ENCODE data around the gene RSPO4. TPM values are rescaled to one million over a fixed set of nuclear protein-coding genes. Genes with fewer than 3 reads are reported as not detected.

RSPO4 gene
- total RNA-seq, 2 donors from 2014 or later = 3.8 to 7.6 TPM

GRCh38 chr20:997486-997885 is 4.6 kb downstream of the RSPO4 start:
- Mint-ChIP-seq H3K36me3 (ENCODE audit: low read depth) (no peaks in the 10 kb centered on the region), H3K27ac (no peak overlapping the region), H3K4me1 (peaks cover under 1% of the 10 kb centered on the region), H3K4me3 (no peak overlapping the region), H3K9me3 (no peaks in the 10 kb centered on the region), H3K27me3 (ENCODE audit: insufficient read depth) (peaks cover 22% of the 10 kb centered on the region)
- H3K4me3 ChIP-seq (ENCODE audit: low read length) = no peak overlapping the region
- no peak overlapping the region for H3K9ac ChIP-seq (ENCODE audit: extremely low read depth, low read length, poor library complexity, severe bottlenecking)
- no peaks in the 10 kb centered on the region for H3K9me3 ChIP-seq (ENCODE audit: control insufficient read depth, low read length)
- no peaks in the 10 kb centered on the region for H3K36me3 ChIP-seq (ENCODE audit: control insufficient read depth, insufficient read depth, low read length)
- H3K4me1 ChIP-seq (ENCODE audit: control insufficient read depth, insufficient read depth, low read length) = no peaks in the 10 kb centered on the region
- no peak overlapping the region for H3K27ac ChIP-seq (ENCODE audit: low read depth, low read length)
- DNase-seq = no peak
- peaks cover 19% of the 10 kb centered on the region for H3K27me3 ChIP-seq (ENCODE audit: control insufficient read depth, insufficient read depth, low read length, poor library complexity, severe bottlenecking)
- no peak for TF ChIP-seq CTCF (conservative IDR thresholded peaks at IDR 0.05)
- 91 to 100% methylated on average over 2 to 6 of the region's 6 CpGs for WGBS, 2 experiments (ENCODE audit: insufficient coverage in 1 of 2, insufficient read length in 1 of 2)

GRCh38 chr20:997016-997415 is 5.1 kb downstream of the RSPO4 start:
- no peaks in the 10 kb centered on the region for H3K4me1 ChIP-seq (ENCODE audit: control insufficient read depth, insufficient read depth, low read length)
- no peak for DNase-seq
- Mint-ChIP-seq H3K27ac (no peak overlapping the region), H3K27me3 (ENCODE audit: insufficient read depth) (peaks cover 20% of the 10 kb centered on the region), H3K36me3 (ENCODE audit: low read depth) (no peaks in the 10 kb centered on the region), H3K4me3 (no peak overlapping the region), H3K9me3 (no peaks in the 10 kb centered on the region), H3K4me1 (no peaks in the 10 kb centered on the region)
- H3K27ac ChIP-seq (ENCODE audit: low read depth, low read length) = no peak overlapping the region
- H3K4me3 ChIP-seq (ENCODE audit: low read length) = no peak overlapping the region
- WGBS, 2 experiments (ENCODE audit: insufficient coverage in 1 of 2, insufficient read length in 1 of 2) = 89 to 91% methylated on average over 4 to 8 of the region's 8 CpGs
- TF ChIP-seq CTCF (conservative IDR thresholded peaks at IDR 0.05) = no peak
- no peaks in the 10 kb centered on the region for H3K36me3 ChIP-seq (ENCODE audit: control insufficient read depth, insufficient read depth, low read length)
- peaks cover 18% of the 10 kb centered on the region for H3K27me3 ChIP-seq (ENCODE audit: control insufficient read depth, insufficient read depth, low read length, poor library complexity, severe bottlenecking)
- no peak overlapping the region for H3K9ac ChIP-seq (ENCODE audit: extremely low read depth, low read length, poor library complexity, severe bottlenecking)
- no peaks in the 10 kb centered on the region for H3K9me3 ChIP-seq (ENCODE audit: control insufficient read depth, low read length)

GRCh38 chr20:995170-995569 is 6.9 kb downstream of the RSPO4 start:
- H3K9ac ChIP-seq (ENCODE audit: extremely low read depth, low read length, poor library complexity, severe bottlenecking) = no peak overlapping the region
- Mint-ChIP-seq H3K4me1 (no peaks in the 10 kb centered on the region), H3K9me3 (no peaks in the 10 kb centered on the region), H3K27me3 (ENCODE audit: insufficient read depth) (peaks cover 6% of the 10 kb centered on the region), H3K27ac (no peak overlapping the region), H3K4me3 (no peak overlapping the region), H3K36me3 (ENCODE audit: low read depth) (no peaks in the 10 kb centered on the region)
- no peak for DNase-seq
- no peak for TF ChIP-seq CTCF (conservative IDR thresholded peaks at IDR 0.05)
- no peaks in the 10 kb centered on the region for H3K4me1 ChIP-seq (ENCODE audit: control insufficient read depth, insufficient read depth, low read length)
- H3K27me3 ChIP-seq (ENCODE audit: control insufficient read depth, insufficient read depth, low read length, poor library complexity, severe bottlenecking) = no peaks in the 10 kb centered on the region
- no peaks in the 10 kb centered on the region for H3K36me3 ChIP-seq (ENCODE audit: control insufficient read depth, insufficient read depth, low read length)
- 96% methylated on average over 8 of the region's 8 CpGs; no CpG with 5 or more reads in 1 of the 2 experiments for WGBS, 2 experiments (ENCODE audit: insufficient coverage in 1 of 2, insufficient read length in 1 of 2)
- no peaks in the 10 kb centered on the region for H3K9me3 ChIP-seq (ENCODE audit: control insufficient read depth, low read length)
- H3K4me3 ChIP-seq (ENCODE audit: low read length) = no peak overlapping the region
- H3K27ac ChIP-seq (ENCODE audit: low read depth, low read length) = no peak overlapping the region

Measured in endodermal cell (in vitro differentiated cells).